ENCODE results near the gene SLC25A22.

DNA sequence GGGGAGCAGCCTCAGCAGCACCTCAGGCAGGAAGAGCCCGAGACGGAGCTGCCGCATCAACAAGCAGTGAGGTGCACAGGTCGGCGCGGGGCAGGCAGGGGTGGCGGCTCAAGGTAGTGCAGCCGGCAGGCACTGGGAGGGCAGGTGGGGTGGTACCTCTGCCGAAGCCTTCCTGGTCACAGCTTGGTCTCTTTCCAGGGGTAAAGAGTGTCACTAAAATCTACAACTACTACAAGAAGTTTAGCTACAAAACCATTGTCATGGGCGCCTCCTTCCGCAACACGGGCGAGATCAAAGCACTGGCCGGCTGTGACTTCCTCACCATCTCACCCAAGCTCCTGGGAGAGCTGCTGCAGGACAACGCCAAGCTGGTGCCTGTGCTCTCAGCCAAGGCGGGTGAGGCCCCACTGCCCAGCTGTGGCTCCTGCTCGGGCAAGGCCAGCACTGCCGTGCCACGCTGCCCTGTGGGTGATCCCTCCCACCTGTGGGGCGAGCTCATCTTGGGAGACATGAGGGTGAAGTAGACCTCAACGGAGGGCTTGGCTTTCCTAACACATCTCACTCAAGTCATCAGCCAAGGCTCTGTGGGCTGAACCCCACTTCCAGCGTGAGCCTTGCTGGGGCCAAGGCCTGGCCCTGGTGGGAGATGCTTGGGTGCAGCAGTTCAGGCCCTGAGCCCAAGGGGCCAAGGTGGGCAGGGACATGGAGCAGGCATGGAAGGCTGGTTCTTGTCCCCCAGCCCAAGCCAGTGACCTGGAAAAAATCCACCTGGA is 34.3 kb downstream of the SLC25A22 start:
- TF ChIP-seq TEAD4 (IDR thresholded peaks at IDR 0.05; ENCODE audit: low read length) (no peak; the same call in 1 of the 2 replicates), TEAD4 (CRISPR knock-in tag; IDR thresholded peaks at IDR 0.05; ENCODE audit: borderline replicate concordance) (no peak), POLR2AphosphoS5 (IDR thresholded peaks at IDR 0.05; ENCODE audit: control insufficient read depth, insufficient read depth, low read depth, low read length) (no peak)
- TF ChIP-seq, protein P1, sequence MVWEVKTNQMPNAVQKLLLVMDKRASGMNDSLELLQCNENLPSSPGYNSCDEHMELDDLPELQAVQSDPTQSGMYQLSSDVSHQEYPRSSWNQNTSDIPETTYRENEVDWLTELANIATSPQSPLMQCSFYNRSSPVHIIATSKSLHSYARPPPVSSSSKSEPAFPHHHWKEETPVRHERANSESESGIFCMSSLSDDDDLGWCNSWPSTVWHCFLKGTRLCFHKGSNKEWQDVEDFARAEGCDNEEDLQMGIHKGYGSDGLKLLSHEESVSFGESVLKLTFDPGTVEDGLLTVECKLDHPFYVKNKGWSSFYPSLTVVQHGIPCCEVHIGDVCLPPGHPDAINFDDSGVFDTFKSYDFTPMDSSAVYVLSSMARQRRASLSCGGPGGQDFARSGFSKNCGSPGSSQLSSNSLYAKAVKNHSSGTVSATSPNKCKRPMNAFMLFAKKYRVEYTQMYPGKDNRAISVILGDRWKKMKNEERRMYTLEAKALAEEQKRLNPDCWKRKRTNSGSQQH (CRISPR knock-in tag; IDR thresholded peaks at IDR 0.05) = no peak

Measured in K562 (cell line).